ENCODE data around the gene RGS7.

RGS7 gene

DNA sequence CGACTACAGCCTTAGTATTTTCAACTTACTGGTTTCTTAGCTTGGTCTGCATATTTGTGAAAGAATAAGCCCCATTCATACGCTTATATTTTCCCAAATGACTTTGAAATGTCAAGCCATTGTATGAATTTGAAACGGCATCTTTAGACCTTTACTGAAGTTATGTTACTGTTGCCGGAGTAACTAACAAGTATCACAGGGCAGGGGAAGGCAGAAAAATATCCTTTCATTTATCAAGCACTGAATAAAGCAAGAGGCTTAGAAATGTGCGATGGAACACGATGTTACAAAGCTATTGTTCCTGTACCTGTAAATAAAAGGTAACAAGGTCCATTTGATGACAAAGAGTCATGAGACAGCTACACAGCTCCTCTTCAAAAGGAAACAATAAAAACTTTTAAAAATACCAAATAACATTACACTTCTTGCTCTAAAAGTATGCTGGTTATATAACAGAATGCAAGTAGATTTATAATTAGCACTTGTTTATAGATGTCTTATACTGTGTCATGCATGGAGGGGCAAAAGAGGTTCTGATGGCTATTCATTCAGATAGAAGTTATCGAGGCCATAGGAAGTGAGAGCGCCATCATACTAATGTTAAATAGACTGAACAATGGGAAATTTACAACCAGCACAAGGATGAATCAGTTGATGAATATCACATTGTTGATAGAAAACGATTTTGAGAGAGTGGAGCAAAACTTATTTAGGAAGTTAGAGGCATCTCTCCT lies 322.6 kb downstream of the RGS7 start:
- Mint-ChIP-seq H3K4me1 (ENCODE audit: low read depth in 2 of 2) (no peaks in the 10 kb centered on the region), H3K36me3 (ENCODE audit: insufficient read depth) (no peaks in the 10 kb centered on the region), H3K27me3 (no peaks in the 10 kb centered on the region), H3K9me3 (peaks cover 0 to 8% of the 10 kb centered on the region in 2 donors), H3K27ac (no peak overlapping the region), H3K4me3 (no peak overlapping the region)
- no peak for DNase-seq
- ATAC-seq (replicated peaks): no peak

DNA sequence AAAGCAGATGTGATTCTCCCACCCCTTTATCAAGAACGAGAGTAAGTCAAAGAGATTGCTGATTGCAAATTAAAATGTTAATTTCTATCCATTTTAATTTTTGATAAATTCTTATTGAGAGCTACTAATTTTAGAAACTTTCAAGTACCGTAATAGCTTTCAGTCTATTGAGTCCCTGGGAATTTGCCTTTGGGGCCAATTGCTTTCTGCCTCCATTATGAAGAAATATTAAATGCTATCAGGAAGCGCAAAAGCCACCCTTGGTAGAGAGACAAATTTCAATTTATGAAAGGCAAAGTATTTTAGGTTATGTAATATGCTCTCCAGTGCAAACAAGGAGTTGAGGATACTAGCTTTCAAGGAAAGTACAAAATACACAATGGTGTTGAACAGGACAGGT lies 332.2 kb downstream of the RGS7 start:
- DNase-seq: no peak
- no peaks in the 10 kb centered on the region for H3K36me3 Mint-ChIP-seq (ENCODE audit: insufficient read depth)
- H3K27ac Mint-ChIP-seq: no peak overlapping the region
- ATAC-seq (replicated peaks): no peak
- no peaks in the 10 kb centered on the region for H3K27me3 Mint-ChIP-seq
- no peak overlapping the region for H3K4me3 Mint-ChIP-seq
- H3K9me3 Mint-ChIP-seq: no peaks in the 10 kb centered on the region
- H3K4me1 Mint-ChIP-seq (ENCODE audit: low read depth in 2 of 2): no peaks in the 10 kb centered on the region

DNA sequence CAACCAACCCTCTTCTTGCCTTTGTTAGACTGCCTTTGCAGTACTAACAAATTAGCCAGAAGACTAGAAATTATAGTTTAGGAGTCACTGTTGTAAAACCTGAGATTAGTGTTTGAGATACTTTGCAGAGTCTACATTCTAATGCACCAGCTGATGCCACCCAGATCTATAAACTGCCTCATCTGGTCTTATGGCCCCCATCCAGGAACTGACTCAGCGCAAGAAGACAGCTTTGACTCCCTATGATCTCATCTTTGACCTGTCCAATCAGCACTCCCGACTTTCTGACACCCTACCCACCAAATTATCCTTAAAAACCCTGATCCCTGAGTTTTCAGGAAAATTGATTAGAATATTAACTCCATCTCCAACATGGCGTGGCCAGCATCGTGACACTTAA lies 334.6 kb downstream of the RGS7 start:
- H3K36me3 Mint-ChIP-seq (ENCODE audit: insufficient read depth): no peaks in the 10 kb centered on the region

DNA sequence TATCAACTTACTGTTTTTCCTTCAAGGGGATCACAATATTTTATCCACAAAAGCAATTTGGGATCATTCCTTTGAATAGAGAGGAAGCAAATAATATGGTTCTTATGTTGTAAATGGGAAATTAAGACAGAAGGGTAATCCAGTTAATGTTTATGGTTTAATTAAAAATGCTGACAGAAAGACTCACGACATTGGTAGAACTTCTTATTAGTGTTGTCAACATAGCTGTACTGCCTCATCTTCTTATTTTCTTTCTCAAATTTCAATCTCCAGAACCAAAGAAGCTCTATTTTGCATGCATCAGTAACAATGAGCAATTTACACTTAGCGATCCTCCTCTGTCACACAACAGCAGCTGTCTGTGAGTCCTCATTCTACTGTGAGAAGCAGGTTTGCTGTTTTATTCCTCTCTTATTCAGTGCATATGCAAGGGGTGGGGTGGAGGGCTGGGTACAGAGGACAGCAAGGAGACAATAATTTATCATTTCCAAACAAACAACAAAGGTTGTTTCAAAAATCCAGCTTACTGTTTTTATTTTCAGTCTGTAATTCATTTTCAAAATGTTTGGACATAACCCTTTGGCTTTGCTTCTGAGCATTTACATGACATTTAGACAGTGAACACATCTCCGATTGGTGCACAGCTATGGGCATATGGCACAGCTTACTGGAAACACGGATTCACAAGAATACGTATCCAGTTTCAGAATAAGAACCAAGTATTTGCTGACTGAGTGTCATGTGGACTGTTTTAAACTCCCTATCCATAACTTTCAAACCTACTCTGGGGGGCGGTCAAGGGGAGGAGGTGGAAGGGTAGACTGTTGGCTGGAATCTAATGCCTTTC lies 335.9 kb downstream of the RGS7 start:
- H3K27me3 Mint-ChIP-seq: no peaks in the 10 kb centered on the region

More for the DNA sequence above, 334.6 kb downstream of the RGS7 start:
- no peaks in the 10 kb centered on the region for H3K4me1 Mint-ChIP-seq (ENCODE audit: low read depth in 2 of 2)
- no peak overlapping the region for H3K4me3 Mint-ChIP-seq
- DNase-seq (no peak), ATAC-seq (replicated peaks) (no peak)
- H3K9me3 Mint-ChIP-seq: no peaks in the 10 kb centered on the region
- no peak overlapping the region for H3K27ac Mint-ChIP-seq
- H3K27me3 Mint-ChIP-seq: no peaks in the 10 kb centered on the region

DNA sequence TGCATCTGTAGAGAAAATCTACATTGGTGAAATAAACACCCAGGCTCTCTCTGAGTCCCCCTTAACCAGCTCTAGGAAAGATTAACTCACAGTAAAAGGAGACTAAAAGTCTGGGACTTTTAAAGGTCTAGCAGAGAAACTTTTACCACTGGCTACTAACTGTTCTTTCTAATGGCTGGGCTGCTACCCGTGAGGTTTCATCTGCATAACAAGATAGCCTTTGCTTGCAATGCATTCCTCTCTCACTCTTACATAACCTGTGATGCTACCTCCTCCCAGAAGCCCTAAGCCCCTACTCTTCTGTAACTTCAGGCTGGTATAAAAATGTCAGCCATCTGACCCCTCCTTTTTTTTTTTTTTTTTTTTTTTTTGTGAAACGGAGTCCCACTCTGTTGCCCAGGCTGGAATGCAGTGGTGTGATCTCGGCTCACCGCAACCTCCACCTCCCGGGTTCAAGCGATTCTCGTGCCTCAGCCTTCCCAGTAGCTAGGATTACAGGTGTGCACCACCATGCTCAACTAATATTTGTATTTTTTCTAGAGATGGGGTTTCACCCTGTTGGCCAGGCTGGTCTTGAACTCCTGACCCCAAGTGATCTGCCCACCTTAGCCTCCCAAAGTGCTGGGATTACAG lies 344.2 kb downstream of the RGS7 start:
- no peak for ATAC-seq (replicated peaks)
- no peak for DNase-seq
- Mint-ChIP-seq H3K4me1 (ENCODE audit: low read depth in 2 of 2) (no peaks in the 10 kb centered on the region), H3K4me3 (no peak overlapping the region), H3K9me3 (peaks cover 13 to 18% of the 10 kb centered on the region in 2 donors), H3K27ac (no peak overlapping the region), H3K27me3 (no peaks in the 10 kb centered on the region), H3K36me3 (ENCODE audit: insufficient read depth) (no peaks in the 10 kb centered on the region)

More for the DNA sequence above, 335.9 kb downstream of the RGS7 start:
- no peak for ATAC-seq (replicated peaks)
- no peak overlapping the region for H3K27ac Mint-ChIP-seq
- H3K4me1 Mint-ChIP-seq (ENCODE audit: low read depth in 2 of 2): no peaks in the 10 kb centered on the region
- no peak overlapping the region for H3K4me3 Mint-ChIP-seq
- no peaks in the 10 kb centered on the region for H3K36me3 Mint-ChIP-seq (ENCODE audit: insufficient read depth)
- H3K9me3 Mint-ChIP-seq: no peaks in the 10 kb centered on the region
- no peak for DNase-seq

DNA sequence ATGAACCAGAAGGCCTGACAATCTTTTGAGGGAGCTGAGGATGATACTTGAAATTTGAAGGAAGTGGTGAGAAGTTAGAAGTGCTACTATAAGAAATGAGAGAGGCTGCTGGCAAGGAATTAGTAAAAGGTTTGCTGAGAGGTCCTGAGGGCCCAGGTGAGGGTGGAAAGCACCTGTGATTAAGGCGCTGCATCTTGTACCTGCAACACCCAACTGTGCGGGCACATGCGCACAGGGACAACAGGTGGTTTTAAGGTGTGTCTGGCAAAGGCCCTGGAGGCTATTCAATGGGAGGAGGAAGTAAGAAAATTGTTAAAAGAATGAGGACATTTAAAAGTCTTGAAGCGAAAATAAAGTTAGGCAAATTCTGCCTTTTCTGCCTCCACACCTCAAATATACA lies 349.3 kb downstream of the RGS7 start:
- no peak overlapping the region for H3K4me3 Mint-ChIP-seq
- H3K36me3 Mint-ChIP-seq (ENCODE audit: insufficient read depth): no peaks in the 10 kb centered on the region
- no peak overlapping the region for H3K27ac Mint-ChIP-seq
- peaks cover 13 to 25% of the 10 kb centered on the region in 2 donors for H3K9me3 Mint-ChIP-seq
- ATAC-seq (replicated peaks) (no peak), DNase-seq (no peak)
- no peaks in the 10 kb centered on the region for H3K27me3 Mint-ChIP-seq
- no peaks in the 10 kb centered on the region for H3K4me1 Mint-ChIP-seq (ENCODE audit: low read depth in 2 of 2)

DNA sequence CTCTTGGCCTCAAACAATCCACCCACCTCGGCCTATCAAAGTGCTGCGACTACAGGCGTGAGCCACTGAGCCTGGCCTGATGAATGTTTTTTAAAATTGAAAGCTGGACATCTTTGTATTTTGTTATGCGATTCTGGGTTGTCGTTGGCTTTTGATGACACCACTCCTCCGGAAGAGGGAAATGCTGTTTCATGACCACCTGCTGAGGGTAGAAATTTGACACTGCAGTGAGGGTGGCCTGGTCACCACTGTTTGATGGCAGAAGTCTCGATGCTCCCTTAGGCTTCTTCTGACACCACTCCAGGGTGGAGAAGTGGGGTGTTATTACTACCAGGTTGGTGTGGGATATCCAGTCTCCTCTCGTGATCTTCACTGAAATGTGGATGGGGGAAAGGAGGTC lies 357.2 kb downstream of the RGS7 start:
- Mint-ChIP-seq H3K4me3 (no peak overlapping the region), H3K4me1 (ENCODE audit: low read depth in 2 of 2) (no peaks in the 10 kb centered on the region), H3K36me3 (ENCODE audit: insufficient read depth) (no peaks in the 10 kb centered on the region), H3K9me3 (peaks cover 4 to 8% of the 10 kb centered on the region in 2 donors), H3K27me3 (no peaks in the 10 kb centered on the region), H3K27ac (no peak overlapping the region)
- no peak for DNase-seq
- no peak for ATAC-seq (replicated peaks)

DNA sequence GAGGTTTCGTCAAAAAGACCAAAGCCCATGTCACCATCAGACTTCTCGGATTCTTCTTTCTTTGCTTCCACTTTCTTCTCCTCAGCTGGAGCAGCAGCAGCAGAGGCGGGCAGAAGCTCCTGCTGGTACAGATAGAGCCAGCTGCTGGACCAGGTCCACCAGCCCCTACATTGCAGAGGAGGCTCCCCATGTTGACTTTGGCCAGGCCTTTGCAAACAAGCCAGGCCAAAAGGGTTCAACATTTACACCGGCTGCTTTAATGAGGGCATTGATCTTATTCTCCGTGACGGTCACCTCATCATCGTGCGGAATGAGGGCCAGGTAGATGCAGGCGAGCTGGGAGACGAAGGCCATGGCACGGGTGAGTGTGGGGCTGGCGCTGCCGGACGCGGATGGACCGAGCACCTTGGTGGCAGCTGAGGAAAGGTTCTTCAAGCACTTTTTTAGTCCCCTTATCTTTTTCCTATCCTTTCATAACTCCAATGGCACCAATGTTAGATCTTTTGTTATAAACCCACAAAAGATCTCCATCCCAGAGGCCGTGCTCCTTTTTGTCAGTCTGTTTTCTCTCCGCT lies 358.5 kb downstream of the RGS7 start:
- no peak for ATAC-seq (replicated peaks)
- no peak for DNase-seq
- H3K27me3 Mint-ChIP-seq: no peaks in the 10 kb centered on the region
- no peaks in the 10 kb centered on the region for H3K36me3 Mint-ChIP-seq (ENCODE audit: insufficient read depth)
- no peak overlapping the region for H3K27ac Mint-ChIP-seq
- H3K9me3 Mint-ChIP-seq: peaks cover 4 to 8% of the 10 kb centered on the region in 2 donors
- H3K4me1 Mint-ChIP-seq (ENCODE audit: low read depth in 2 of 2): no peaks in the 10 kb centered on the region
- no peak overlapping the region for H3K4me3 Mint-ChIP-seq

DNA sequence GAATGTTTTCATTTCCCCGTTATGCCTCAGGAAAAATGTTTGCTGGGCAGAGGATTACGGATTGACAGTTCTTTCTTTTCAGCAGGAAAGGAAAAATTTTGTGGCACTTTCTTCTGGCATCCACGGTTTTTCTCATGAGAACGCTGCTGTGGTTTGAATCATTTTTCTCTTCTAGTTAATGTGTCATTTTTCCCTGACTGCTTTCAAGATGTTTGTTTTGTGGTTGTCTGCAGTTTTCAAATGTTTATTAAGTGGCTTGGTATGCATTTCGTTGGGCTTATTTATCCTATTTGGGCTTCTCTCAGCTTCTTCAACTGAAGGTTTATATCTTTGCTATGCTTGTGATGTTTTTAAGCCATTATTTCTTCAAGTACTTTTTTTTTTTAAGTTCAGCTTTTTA lies 359.0 kb downstream of the RGS7 start:
- H3K9me3 Mint-ChIP-seq: peaks cover 4 to 8% of the 10 kb centered on the region in 2 donors
- no peaks in the 10 kb centered on the region for H3K36me3 Mint-ChIP-seq (ENCODE audit: insufficient read depth)

DNA sequence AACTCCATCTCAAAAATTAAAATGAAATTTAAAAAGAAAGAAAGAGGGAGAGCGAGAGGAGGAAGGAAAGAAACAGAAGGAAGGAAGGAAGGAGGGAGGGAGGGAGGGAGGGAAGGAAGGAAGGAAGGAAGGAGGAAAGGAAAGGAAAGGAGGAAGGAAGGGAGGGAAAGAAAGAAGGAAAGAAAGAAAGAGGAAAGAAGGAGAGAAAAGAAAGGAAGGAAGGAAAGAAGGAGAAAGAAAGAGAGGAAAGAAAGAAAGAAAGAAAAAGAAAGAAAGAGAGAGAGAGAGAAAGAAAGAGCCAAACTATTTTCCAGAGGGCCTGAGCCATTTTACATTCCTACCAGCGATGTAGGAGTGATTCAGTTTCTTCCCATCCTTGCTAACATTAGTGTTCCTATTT lies 364.0 kb downstream of the RGS7 start:
- Mint-ChIP-seq H3K4me3 (no peak overlapping the region), H3K27me3 (no peaks in the 10 kb centered on the region), H3K27ac (no peak overlapping the region), H3K9me3 (peaks cover 7 to 8% of the 10 kb centered on the region in 2 donors), H3K4me1 (ENCODE audit: low read depth in 2 of 2) (no peaks in the 10 kb centered on the region), H3K36me3 (ENCODE audit: insufficient read depth) (no peaks in the 10 kb centered on the region)
- ATAC-seq (replicated peaks): no peak
- no peak for DNase-seq

More for the DNA sequence above, 359.0 kb downstream of the RGS7 start:
- no peak for DNase-seq
- ATAC-seq (replicated peaks): no peak
- Mint-ChIP-seq H3K27ac (no peak overlapping the region), H3K4me3 (no peak overlapping the region), H3K4me1 (ENCODE audit: low read depth in 2 of 2) (no peaks in the 10 kb centered on the region), H3K27me3 (no peaks in the 10 kb centered on the region)

DNA sequence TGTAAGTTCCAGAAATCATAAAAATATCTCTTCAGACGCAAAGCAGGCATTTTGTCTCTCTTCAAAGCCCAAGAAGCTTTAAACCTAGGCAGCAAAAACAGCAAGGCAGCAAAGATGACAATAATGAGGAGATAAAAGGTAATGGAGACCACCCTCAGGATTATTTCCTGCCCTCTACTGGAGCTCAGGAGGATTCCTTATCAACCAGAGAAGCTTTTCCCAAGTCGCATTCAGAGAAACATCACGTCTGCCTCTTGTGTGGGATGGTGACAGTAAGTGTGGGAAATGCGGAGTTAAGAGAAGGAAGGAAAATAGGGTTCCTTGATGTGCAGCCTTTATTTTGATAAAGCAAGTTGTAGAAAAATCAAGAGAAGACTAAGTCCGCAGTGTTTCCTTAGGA lies 365.8 kb downstream of the RGS7 start:
- H3K4me1 Mint-ChIP-seq (ENCODE audit: low read depth in 2 of 2): no peaks in the 10 kb centered on the region
- H3K27ac Mint-ChIP-seq: no peak overlapping the region
- H3K36me3 Mint-ChIP-seq (ENCODE audit: insufficient read depth): no peaks in the 10 kb centered on the region
- H3K9me3 Mint-ChIP-seq: peaks cover 7 to 8% of the 10 kb centered on the region in 2 donors
- H3K27me3 Mint-ChIP-seq: no peaks in the 10 kb centered on the region
- H3K4me3 Mint-ChIP-seq: no peak overlapping the region
- no peak for DNase-seq
- no peak for ATAC-seq (replicated peaks)

DNA sequence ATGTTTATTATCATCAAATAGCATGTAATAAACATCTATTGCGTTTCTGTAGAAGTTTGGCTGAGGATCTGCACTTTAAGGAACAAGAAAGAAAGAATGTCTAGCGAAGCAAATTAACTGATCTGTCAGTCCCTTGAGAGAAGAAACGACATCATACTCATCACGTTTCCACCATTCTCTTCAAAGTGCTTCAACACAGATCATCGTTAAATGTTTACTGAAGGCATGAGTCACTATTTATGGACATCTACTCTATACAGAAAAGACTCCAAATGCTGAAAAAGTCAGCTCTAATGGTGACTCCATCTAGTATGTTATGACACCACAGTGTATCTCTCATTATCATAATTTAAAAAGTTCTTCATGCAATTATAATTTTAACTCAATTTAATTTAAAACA lies 369.1 kb downstream of the RGS7 start:
- no peak for DNase-seq
- H3K4me3 Mint-ChIP-seq: no peak overlapping the region
- no peaks in the 10 kb centered on the region for H3K4me1 Mint-ChIP-seq (ENCODE audit: low read depth in 2 of 2)
- H3K27ac Mint-ChIP-seq: no peak overlapping the region
- no peak for ATAC-seq (replicated peaks)
- H3K27me3 Mint-ChIP-seq: no peaks in the 10 kb centered on the region
- no peaks in the 10 kb centered on the region for H3K36me3 Mint-ChIP-seq (ENCODE audit: insufficient read depth)
- peaks cover 8 to 10% of the 10 kb centered on the region in 2 donors for H3K9me3 Mint-ChIP-seq

DNA sequence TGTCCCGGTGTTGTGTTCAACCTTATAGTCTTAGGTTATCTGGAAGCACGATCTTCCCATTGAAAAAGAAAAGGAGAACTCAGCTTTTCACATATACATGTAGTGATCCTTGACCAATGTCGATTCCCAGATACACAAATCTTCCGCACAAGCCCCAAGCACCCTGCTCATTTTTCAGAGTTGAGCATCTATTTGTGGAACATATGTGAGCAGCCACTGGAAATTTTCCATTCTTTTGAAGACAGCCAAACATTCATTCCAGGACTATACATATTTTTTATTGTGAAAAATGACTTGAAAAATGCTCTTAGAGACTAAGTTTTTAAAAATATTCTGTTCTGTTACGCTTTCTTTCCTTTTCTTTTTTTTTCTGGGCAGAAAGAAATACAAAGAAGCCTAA lies 371.9 kb downstream of the RGS7 start:
- Mint-ChIP-seq H3K27ac (no peak overlapping the region), H3K36me3 (ENCODE audit: insufficient read depth) (no peaks in the 10 kb centered on the region)

More for the DNA sequence above, 371.9 kb downstream of the RGS7 start:
- ATAC-seq (replicated peaks): no peak
- DNase-seq: no peak
- no peaks in the 10 kb centered on the region for H3K4me1 Mint-ChIP-seq (ENCODE audit: low read depth in 2 of 2)
- no peaks in the 10 kb centered on the region for H3K27me3 Mint-ChIP-seq
- no peak overlapping the region for H3K4me3 Mint-ChIP-seq
- H3K9me3 Mint-ChIP-seq: peaks cover 6 to 10% of the 10 kb centered on the region in 2 donors

All from effector memory CD8-positive, alpha-beta T cell (primary cell).